Fibroblast of pulmonary artery (primary cell): ENCODE results near the gene HDAC9.
A peak's percentile ranks its signal among the peaks of the same experiment; 100 is the strongest.

Experiments
- DNase-seq: peaks from one replicate; pipeline ENCODE4 v3.0.0-alpha.2; 2010; ENCODE audit warnings: low read depth
- H3K4me3 ChIP-seq: replicated peaks from 2 replicates; pipeline ENCODE4 v1.5.1; 2011; ENCODE audit warnings: low read depth, mild to moderate bottlenecking, control low read depth, low read length, moderate library complexity
- TF ChIP-seq, protein P1 (sequence below): IDR thresholded peaks from 2 replicates; pipeline ENCODE4 v1.5.1; 2011; ENCODE audit warnings: mild to moderate bottlenecking, control low read depth, low read length, inconsistent platforms; ENCODE audit errors: missing control alignments

The HDAC9 gene

DNA sequence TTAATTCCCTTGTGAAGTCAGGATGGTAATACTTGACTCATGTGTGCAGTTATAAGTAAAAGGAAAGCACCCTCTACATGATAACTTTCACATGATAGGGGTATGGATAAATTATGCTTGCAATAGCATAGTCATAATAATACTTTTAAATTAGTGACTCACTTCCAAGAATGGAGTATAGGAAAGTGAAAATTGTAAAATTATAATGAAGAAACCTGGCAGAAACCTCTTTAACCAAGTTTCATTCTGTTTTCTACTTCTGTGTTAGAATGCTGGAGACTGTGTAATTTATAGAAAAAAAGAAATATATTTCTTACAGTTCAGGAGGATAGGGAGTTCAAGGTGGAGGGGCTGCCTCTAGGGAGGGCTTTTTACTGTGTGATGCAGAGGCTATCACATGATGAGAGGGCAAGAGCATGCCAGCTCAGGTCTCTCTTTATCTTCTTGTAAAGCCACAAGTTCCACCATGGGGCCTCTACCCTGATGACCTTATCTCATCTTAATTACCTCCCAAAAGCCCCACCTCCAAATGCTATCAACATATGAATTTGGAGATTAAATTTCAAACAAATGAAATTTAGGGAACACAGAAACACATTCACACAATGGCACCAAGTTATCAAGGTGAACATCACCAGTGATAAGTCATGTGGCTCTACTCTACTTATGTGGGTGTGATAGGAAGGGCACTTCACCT is 43.2 kb downstream of the HDAC9 start:
- no peak overlapping the region for H3K4me3 ChIP-seq

DNA sequence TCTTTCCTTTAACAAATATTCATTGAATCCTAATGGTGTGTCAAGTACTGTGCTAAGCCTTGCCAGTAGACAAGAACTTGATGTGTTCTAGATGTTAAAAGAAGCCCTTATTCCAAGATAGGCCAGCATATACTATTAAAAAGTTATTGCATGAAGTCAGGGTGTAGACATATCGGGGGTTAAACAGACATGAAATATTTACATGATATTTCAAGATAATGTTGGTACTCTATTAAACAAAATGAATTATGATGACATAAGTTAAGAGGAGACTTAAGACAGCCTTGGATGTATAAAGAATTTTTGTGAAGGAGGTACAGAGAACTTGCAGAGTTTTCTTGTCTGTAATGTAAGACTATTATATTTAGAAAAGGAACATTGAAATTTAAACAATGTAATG is 44.8 kb downstream of the HDAC9 start:
- TF ChIP-seq, protein P1, sequence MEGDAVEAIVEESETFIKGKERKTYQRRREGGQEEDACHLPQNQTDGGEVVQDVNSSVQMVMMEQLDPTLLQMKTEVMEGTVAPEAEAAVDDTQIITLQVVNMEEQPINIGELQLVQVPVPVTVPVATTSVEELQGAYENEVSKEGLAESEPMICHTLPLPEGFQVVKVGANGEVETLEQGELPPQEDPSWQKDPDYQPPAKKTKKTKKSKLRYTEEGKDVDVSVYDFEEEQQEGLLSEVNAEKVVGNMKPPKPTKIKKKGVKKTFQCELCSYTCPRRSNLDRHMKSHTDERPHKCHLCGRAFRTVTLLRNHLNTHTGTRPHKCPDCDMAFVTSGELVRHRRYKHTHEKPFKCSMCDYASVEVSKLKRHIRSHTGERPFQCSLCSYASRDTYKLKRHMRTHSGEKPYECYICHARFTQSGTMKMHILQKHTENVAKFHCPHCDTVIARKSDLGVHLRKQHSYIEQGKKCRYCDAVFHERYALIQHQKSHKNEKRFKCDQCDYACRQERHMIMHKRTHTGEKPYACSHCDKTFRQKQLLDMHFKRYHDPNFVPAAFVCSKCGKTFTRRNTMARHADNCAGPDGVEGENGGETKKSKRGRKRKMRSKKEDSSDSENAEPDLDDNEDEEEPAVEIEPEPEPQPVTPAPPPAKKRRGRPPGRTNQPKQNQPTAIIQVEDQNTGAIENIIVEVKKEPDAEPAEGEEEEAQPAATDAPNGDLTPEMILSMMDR = no peak
- H3K4me3 ChIP-seq = no peak overlapping the region
- no peak for DNase-seq

More for the DNA sequence above, 43.2 kb downstream of the HDAC9 start:
- no peak for DNase-seq
- TF ChIP-seq, protein P1 = no peak

DNA sequence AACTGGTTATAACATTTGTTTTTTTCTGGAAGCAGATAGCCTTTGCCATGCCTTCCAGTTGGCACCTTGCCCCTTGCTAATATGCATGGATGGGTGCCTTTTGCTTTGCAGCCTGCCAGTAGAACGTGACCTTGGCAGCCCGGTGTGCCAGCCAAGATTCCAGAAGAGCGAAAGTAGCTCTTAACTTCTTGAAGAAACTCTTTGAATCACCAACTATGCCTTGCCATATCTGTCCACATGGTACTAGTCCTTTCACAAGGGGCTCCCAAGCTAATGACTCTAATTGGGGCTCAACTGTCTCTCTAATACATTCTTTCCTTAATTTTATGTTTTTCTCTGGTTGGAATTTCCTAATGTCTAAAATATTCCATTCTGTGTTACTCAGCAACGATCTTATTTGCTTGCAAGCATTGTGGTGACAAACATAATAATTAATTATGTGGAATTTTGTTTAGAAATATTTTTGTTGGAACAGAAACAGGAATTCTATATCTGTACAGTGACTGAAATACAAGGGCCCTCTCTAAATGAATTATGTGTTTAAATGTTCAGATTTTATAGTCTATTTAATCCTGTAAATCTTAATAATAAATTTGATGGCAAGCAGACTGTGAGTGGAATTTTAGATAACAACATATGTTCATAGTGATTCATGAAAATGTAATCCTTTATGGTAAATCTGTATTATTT is 45.8 kb downstream of the HDAC9 start:
- TF ChIP-seq, protein P1 = no peak
- no peak overlapping the region for H3K4me3 ChIP-seq
- peak; percentile 39 for DNase-seq

DNA sequence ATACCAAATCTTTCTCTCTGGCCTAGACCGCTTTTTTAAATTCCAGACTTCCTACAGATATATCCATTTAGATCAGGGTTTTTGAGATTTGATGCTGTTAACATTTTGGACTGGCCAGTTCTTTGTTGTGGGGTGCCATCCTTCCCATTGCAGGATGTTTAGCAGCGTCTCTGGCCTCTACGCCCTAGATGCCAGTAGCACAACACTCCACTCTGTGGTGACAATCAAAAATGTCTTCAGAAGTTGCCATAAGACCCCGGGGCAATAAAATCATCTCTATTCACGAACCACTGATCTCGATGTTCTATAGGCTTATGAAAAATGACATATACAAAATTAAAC is 46.3 kb downstream of the HDAC9 start:
- no peak overlapping the region for H3K4me3 ChIP-seq
- TF ChIP-seq, protein P1 = no peak
- no peak for DNase-seq

DNA sequence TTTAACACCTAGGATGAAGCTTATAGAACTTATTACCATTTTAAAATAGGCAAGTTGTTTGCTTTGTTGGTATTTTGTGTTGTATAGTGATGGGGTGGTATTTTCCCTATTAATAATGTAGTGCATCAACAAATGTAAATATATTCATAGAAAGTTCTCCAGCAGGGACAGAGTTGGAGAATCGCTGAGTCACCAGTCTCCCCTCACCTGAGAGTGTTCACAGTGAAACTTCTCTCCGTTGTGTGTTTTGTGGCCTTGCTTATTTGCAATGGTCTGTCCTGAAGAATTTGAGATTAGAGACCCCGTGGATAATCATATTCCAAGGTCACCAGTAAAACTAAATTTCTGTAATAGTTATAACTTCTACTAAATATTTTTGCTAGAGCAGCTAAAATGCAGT is 51.0 kb downstream of the HDAC9 start:
- TF ChIP-seq, protein P1 = no peak
- no peak overlapping the region for H3K4me3 ChIP-seq
- no peak for DNase-seq

DNA sequence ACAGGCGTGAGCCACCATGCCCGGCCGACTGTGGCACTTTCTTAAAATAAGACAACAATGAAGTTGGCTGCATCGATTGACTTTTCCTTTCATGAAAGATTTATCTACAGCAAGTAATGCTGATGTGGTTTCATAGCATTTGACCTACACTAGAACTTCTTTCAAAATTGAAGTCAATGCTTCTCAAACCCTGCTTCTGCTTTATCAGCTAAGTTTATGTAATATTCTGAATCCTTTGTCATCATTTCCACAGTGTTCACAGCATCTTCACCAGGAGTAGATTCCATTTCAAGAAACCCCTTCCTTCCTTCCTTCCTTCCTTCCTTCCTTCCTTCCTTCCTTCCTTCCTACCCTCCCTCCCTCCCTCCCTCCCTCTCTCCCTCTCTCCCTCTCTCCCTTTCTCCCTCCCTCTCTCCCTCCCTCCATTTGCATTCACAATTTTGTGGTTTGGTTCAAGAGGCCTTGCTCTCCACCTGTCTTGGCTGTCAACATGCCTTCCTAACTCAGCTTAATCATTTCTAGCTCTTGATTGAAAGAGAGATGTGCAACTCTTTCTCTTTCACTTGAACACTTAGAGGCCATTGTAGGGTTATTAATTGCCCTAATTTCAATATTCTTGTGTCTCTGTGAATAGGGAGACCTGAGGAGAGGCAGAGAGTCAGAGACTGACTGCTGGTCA is 52.1 kb downstream of the HDAC9 start:
- TF ChIP-seq, protein P1 = no peak
- H3K4me3 ChIP-seq = no peak overlapping the region
- no peak for DNase-seq
